CD14-positive monocyte (primary cell): ENCODE results near the gene RNF126. TPM values are rescaled to one million over a fixed set of nuclear protein-coding genes. Genes with fewer than 3 reads are reported as not detected.

Source experiments
- DNase-seq, 3 donors: peaks; one replicate each; pipeline ENCODE4 v3.0.0-alpha.2; 2011 to 2022
- H2AFZ ChIP-seq: 2 replicates; pipeline ENCODE4 v1.6.0; 2012; ENCODE audit warnings: mild to moderate bottlenecking, low read depth, low read length, inconsistent platforms; ENCODE audit not compliant: insufficient read depth, poor library complexity, severe bottlenecking
- H3K27ac ChIP-seq, 2 donors: 1 replicate in 1 of 2; 2 replicates in 1 of 2; pipeline ENCODE4 v1.5.1; 2012 to 2013; ENCODE audit warnings: low read length in 2 of 2, control low read depth in 1 of 2, inconsistent platforms in 1 of 2, low read depth in 1 of 2, mild to moderate bottlenecking in 1 of 2
- H3K27me3 ChIP-seq, 2 donors: one replicate each; pipeline versions ENCODE4 v1.6.0 to v1.6.1; 2011 to 2013; ENCODE audit warnings: low read length in 2 of 2; ENCODE audit not compliant: control insufficient read depth in 2 of 2, insufficient read depth in 2 of 2
- H3K36me3 ChIP-seq, 2 donors: replicated peaks in 1 of 2; 1 replicate in 1 of 2; 2 replicates in 1 of 2; pipeline versions ENCODE4 v1.5.1 to v1.6.1; 2012 to 2013; ENCODE audit warnings: low read length in 2 of 2, control low read depth in 1 of 2, inconsistent platforms in 1 of 2, mild to moderate bottlenecking in 1 of 2; ENCODE audit not compliant: insufficient read depth in 2 of 2, control insufficient read depth in 1 of 2
- H3K4me1 ChIP-seq, 2 donors: 1 replicate in 1 of 2; 2 replicates in 1 of 2; pipeline versions ENCODE4 v1.5.1 to v1.6.1; 2012 to 2013; ENCODE audit warnings: low read length in 2 of 2, control low read depth in 1 of 2, inconsistent platforms in 1 of 2, mild to moderate bottlenecking in 1 of 2, moderate library complexity in 1 of 2; ENCODE audit not compliant: insufficient read depth in 2 of 2, control insufficient read depth in 1 of 2
- H3K4me2 ChIP-seq: replicated peaks from 2 replicates; pipeline ENCODE3; 2012; ENCODE audit warnings: low read length, moderate library complexity, mild to moderate bottlenecking; ENCODE audit not compliant: poor library complexity, severe bottlenecking; ENCODE audit errors: extremely low read depth
- H3K4me3 ChIP-seq, 3 experiments: fragments of 200-600 bp in 1 of 3; sonication (generic) in 1 of 3; replicated peaks in 1 of 3; 1 replicate in 2 of 3; 2 replicates in 1 of 3; pipeline ENCODE4 v1.5.1; 2011 to 2013; ENCODE audit warnings: low read length in 3 of 3, mild to moderate bottlenecking in 3 of 3, control low read depth in 2 of 3, low read depth in 2 of 3, inconsistent platforms in 1 of 3, moderate library complexity in 1 of 3
- H3K79me2 ChIP-seq: 2 replicates; pipeline ENCODE4 v1.6.0; 2012; ENCODE audit warnings: mild to moderate bottlenecking, control low read depth, inconsistent platforms, low read length, moderate library complexity; ENCODE audit not compliant: insufficient read depth
- H3K9ac ChIP-seq: 2 replicates; pipeline ENCODE4 v1.6.0; 2017; ENCODE audit warnings: low read length, mild to moderate bottlenecking; ENCODE audit not compliant: insufficient read depth, poor library complexity, severe bottlenecking
- H3K9me3 ChIP-seq, 2 donors: replicated peaks in 1 of 2; 1 replicate in 1 of 2; 2 replicates in 1 of 2; pipeline versions ENCODE4 v1.5.1 to v1.6.1; 2012 to 2013; ENCODE audit warnings: low read length in 2 of 2, control low read depth in 1 of 2; ENCODE audit not compliant: control insufficient read depth in 1 of 2, insufficient read depth in 1 of 2
- H4K20me1 ChIP-seq: 2 replicates; pipeline ENCODE4 v1.6.0; 2012; ENCODE audit warnings: mild to moderate bottlenecking, low read length, control low read depth, moderate library complexity; ENCODE audit not compliant: insufficient read depth
- H3K27ac Mint-ChIP-seq, 7 donors: one replicate each; pipeline ENCODE4 v1.8.0; 2020; ENCODE audit warnings: mild to moderate bottlenecking in 7 of 7, mixed read lengths in 7 of 7, moderate library complexity in 6 of 7, inconsistent platforms in 2 of 7
- H3K27me3 Mint-ChIP-seq, 3 donors: one replicate each; pipeline ENCODE4 v1.8.0; 2021 to 2022; ENCODE audit warnings: low read depth in 3 of 3, mild to moderate bottlenecking in 3 of 3, mixed read lengths in 3 of 3, moderate library complexity in 3 of 3, inconsistent platforms in 1 of 3
- H3K36me3 Mint-ChIP-seq, 2 donors: one replicate each; pipeline ENCODE4 v1.8.0; 2020; ENCODE audit warnings: mixed read lengths in 2 of 2, inconsistent platforms in 1 of 2, mild to moderate bottlenecking in 1 of 2
- H3K4me1 Mint-ChIP-seq: one replicate; pipeline ENCODE4 v1.8.0; 2020; ENCODE audit warnings: mild to moderate bottlenecking, mixed read lengths
- H3K4me3 Mint-ChIP-seq, 2 donors: one replicate each; pipeline ENCODE4 v1.8.0; 2020; ENCODE audit warnings: mild to moderate bottlenecking in 2 of 2, mixed read lengths in 2 of 2, moderate library complexity in 1 of 2
- H3K9me3 Mint-ChIP-seq, 7 donors: one replicate each; pipeline ENCODE4 v1.8.0; 2020 to 2022; ENCODE audit warnings: mixed read lengths in 7 of 7, mild to moderate bottlenecking in 6 of 7, moderate library complexity in 6 of 7, inconsistent platforms in 2 of 7
- WGBS: methylation state at CpG from one replicate; pipeline ENCODE4 v1.1.5; 2013; ENCODE audit warnings: missing lambda C conversion rate; ENCODE audit not compliant: insufficient coverage; 5-methylcytosine and 5-hydroxymethylcytosine counted together
- intact Hi-C, 2 donors: fragments of 100-400 bp; cut with micrococcal nuclease; formaldehyde crosslinking; loops; one replicate each; pipeline versions ENCODE4 v1.15.0 to v1.15.1; 2023
- polyA plus RNA-seq, 3 donors: library from polyadenylated mRNA; depleted of rRNA in 1 of 3; unstranded in 2 of 3; stranded (reverse) in 1 of 3; fragments of 300-500 nt in 2 of 3; fragments of >200 nt in 1 of 3; fragmentation: Illumina TruSeq in 2 of 3; gene quantifications; 1 replicate in 2 of 3; 2 replicates in 1 of 3; pipeline ENCODE4 v1.2.3, GENCODE V29; 2012 to 2021
- TF ChIP-seq, protein P1 (sequence below): fragments of 200-600 bp; IDR thresholded peaks from one replicate; pipeline ENCODE4 v1.8.0; 2022; ENCODE audit warnings: antibody characterized with exemption, mild to moderate bottlenecking

The RNF126 gene
- polyA plus RNA-seq, 3 donors: 29.1 to 51.6 (median 31.6) TPM

DNA sequence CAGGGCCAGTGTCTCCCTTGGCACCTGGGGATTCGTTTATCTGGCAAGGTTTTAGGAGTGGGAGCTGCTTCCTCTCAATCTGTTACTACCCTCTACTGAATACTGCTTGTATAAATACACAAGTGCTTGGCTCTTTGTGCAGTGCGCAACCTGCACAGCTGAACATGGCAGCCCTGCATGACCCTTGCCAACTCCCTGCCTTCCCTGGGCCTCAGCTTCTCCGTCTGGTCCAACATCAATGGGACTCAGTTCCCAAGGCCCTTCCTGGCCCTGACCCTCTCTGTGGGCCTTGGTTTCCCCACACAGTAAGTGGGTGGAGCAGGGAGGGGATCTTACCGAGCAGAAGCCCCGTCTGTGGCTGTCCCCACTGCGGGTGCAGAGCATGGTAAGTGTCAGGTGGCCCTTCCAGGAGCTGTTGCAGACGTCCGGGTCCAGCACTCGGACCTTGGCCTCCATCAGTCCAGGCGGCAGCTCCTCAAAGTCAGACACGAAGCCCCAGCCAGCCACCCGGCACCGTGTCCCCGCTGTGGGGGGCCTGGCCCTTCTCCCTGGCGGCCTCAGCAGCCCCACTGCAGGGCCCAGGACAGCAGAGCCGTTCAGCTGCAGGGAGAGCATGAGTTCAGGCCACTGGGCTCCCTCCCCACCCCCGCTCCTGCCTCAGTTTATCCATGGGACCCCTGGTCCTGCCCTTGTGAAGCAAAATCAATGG is 23.7 kb upstream of the RNF126 start:
- Histone ChIP-seq H3K36me3 (no peaks in the 10 kb centered on the region), H3K79me2 (no peaks in the 10 kb centered on the region), H4K20me1 (no peaks in the 10 kb centered on the region), H2AFZ (no peak overlapping the region), H3K27me3 (no peaks in the 10 kb centered on the region), H3K4me3 (no peak overlapping the region), H3K4me2 (no peak overlapping the region), H3K27ac (no peak overlapping the region), H3K9me3 (no peaks in the 10 kb centered on the region), H3K4me1 (peaks cover 1 to 2% of the 10 kb centered on the region in 2 donors), H3K9ac (no peak overlapping the region)
- no peak overlapping the region for H3K4me3 Mint-ChIP-seq
- no peaks in the 10 kb centered on the region for H3K36me3 Mint-ChIP-seq
- peak overlapping the region in 1 of 7 donors; percentile 30 for H3K27ac Mint-ChIP-seq
- H3K27me3 Mint-ChIP-seq: peaks cover 0 to 1% (median 0%) of the 10 kb centered on the region in 3 donors
- 89% methylated on average over 13 of the region's 17 CpGs for WGBS
- intact Hi-C loops: no loop called here
- TF ChIP-seq, protein P1, sequence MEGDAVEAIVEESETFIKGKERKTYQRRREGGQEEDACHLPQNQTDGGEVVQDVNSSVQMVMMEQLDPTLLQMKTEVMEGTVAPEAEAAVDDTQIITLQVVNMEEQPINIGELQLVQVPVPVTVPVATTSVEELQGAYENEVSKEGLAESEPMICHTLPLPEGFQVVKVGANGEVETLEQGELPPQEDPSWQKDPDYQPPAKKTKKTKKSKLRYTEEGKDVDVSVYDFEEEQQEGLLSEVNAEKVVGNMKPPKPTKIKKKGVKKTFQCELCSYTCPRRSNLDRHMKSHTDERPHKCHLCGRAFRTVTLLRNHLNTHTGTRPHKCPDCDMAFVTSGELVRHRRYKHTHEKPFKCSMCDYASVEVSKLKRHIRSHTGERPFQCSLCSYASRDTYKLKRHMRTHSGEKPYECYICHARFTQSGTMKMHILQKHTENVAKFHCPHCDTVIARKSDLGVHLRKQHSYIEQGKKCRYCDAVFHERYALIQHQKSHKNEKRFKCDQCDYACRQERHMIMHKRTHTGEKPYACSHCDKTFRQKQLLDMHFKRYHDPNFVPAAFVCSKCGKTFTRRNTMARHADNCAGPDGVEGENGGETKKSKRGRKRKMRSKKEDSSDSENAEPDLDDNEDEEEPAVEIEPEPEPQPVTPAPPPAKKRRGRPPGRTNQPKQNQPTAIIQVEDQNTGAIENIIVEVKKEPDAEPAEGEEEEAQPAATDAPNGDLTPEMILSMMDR: no peak
- H3K4me1 Mint-ChIP-seq: peaks cover 5% of the 10 kb centered on the region
- peaks cover 0 to 6% (median 0%) of the 10 kb centered on the region in 7 donors for H3K9me3 Mint-ChIP-seq
- no peak for DNase-seq

DNA sequence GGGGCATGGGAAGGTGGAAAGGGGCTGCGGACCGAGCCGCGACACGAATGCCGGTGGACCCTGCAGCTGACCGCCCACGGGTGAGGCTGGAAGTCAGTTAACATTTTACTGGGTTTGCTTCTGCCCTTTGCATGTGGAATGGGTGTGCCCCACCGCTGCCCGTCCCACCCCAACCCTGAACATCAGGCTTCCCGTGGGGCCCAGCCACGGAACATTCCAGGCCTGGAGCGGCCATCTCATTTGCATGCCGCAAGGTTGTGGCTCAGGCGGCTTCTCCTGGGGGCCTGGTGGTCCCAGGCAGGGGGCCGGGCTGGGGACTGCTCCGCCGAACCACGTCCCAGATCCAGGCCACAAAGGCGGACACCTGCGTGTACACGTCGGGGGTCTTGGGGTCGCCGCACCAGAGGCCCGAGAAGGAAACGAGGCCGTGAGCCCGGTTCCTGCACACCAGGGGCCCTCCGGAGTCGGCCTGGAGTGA is 22.5 kb upstream of the RNF126 start:
- no peaks in the 10 kb centered on the region for H3K27me3 ChIP-seq
- no peak overlapping the region for H3K9ac ChIP-seq
- no peak overlapping the region for H3K27ac ChIP-seq
- intact Hi-C loops: no loop called here
- TF ChIP-seq, protein P1: no peak
- Mint-ChIP-seq H3K27me3 (peaks cover 0 to 1% (median 0%) of the 10 kb centered on the region in 3 donors), H3K4me3 (no peak overlapping the region), H3K36me3 (no peaks in the 10 kb centered on the region), H3K4me1 (peaks cover 9% of the 10 kb centered on the region), H3K27ac (no peak overlapping the region), H3K9me3 (peaks cover 0 to 6% (median 0%) of the 10 kb centered on the region in 7 donors)
- no peak overlapping the region for H3K4me3 ChIP-seq
- no peaks in the 10 kb centered on the region for H4K20me1 ChIP-seq
- no peak for DNase-seq
- H3K4me1 ChIP-seq: peaks cover 8 to 9% of the 10 kb centered on the region in 2 donors
- H3K4me2 ChIP-seq: no peak overlapping the region
- no peaks in the 10 kb centered on the region for H3K36me3 ChIP-seq
- H3K79me2 ChIP-seq: no peaks in the 10 kb centered on the region
- no peak overlapping the region for H2AFZ ChIP-seq
- H3K9me3 ChIP-seq: no peaks in the 10 kb centered on the region
- WGBS: 97% methylated on average over 21 of the region's 31 CpGs
